Activated B cell treated with CpG ODN at 0.5 μM for 24 hours (primary cell): ENCODE results near the gene MOGAT1. TPM values are rescaled to one million over a fixed set of nuclear protein-coding genes. Genes with fewer than 3 reads are reported as not detected.

Experiments
- ATAC-seq: fragments of 200-7000 bp; cut with Tn5 transposase; one replicate; pipeline ENCODE4 v1.10.0; 2021; ENCODE audit warnings: low read depth, mild to moderate bottlenecking, moderate library complexity
- CTCF ChIA-PET: fragments of 350-600 bp; sonication (Branson Sonifier 250); formaldehyde crosslinking; loops from one replicate; lab custom pipeline; 2021; ENCODE audit warnings: antibody characterized with exemption; lab: Charles Lee
- POLR2A ChIA-PET: fragments of 350-600 bp; sonication (Branson Sonifier 250); formaldehyde crosslinking; loops from one replicate; lab custom pipeline; 2021; ENCODE audit warnings: antibody characterized with exemption; lab: Charles Lee
- DNase-seq: peaks from one replicate; pipeline ENCODE4 v3.0.0; 2022
- H3K27ac Mint-ChIP-seq: one replicate; pipeline ENCODE4 v1.8.0; 2020; ENCODE audit warnings: mixed read lengths
- H3K27me3 Mint-ChIP-seq: one replicate; pipeline ENCODE4 v1.8.0; 2021; ENCODE audit warnings: mixed read lengths
- H3K36me3 Mint-ChIP-seq: one replicate; pipeline ENCODE4 v1.8.0; 2021; ENCODE audit warnings: low read depth, mixed read lengths
- H3K4me1 Mint-ChIP-seq: one replicate; pipeline ENCODE4 v1.8.0; 2021; ENCODE audit warnings: mixed read lengths
- H3K4me3 Mint-ChIP-seq: one replicate; pipeline ENCODE4 v1.8.0; 2020; ENCODE audit warnings: mild to moderate bottlenecking, mixed read lengths
- H3K9me3 Mint-ChIP-seq: one replicate; pipeline ENCODE4 v1.8.0; 2020; ENCODE audit warnings: mixed read lengths
- intact Hi-C: fragments of 100-400 bp; cut with micrococcal nuclease; formaldehyde crosslinking; loops from one replicate; pipeline ENCODE4 v1.15.1; 2024
- total RNA-seq: library from RNA; stranded (reverse); gene quantifications from 2 replicates; pipeline ENCODE4 v1.2.3, GENCODE V29; 2022
- TF ChIP-seq, protein P1 (sequence below): fragments of 200-600 bp; IDR thresholded peaks from one replicate; pipeline ENCODE4 v1.8.0; 2022; ENCODE audit warnings: antibody characterized with exemption, mild to moderate bottlenecking

Gene MOGAT1
- total RNA-seq, 1 donor from 2014 or later: not detected

DNA sequence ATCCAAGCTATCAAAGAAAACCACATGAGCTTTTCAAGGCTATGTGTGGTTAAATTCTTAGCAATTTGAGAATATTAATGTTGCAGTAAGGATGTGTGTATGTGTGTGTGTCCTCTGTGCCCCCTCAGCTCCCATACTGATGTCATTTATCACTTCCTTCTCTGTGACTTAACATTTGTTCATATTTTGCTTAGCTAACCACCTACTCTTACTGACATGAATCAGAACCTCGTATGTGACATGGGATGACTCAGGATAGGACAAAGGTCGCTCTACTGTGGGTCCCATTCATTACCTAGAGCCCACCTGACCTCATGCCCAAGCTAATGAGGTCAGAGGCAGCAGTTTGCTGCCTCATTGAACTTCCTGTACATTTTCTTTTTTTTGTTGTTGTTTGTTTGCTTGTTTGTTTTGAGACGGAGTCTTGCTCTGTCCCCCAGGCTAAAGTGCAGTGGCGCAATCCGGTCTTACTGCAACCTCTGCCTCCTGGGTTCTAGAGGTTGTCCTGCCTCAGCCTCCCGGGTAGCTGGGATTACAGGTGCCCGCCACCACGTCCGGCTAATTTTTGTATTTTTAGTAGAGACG lies 36.3 kb downstream of the MOGAT1 start:
- H3K9me3 Mint-ChIP-seq: no peaks in the 10 kb centered on the region
- H3K27me3 Mint-ChIP-seq: peaks cover 18% of the 10 kb centered on the region
- CTCF ChIA-PET: interaction anchor here (0.6 to 7.4 kb wide), 16 partner anchors 8 to 264 kb away, joined by 3 to 94 read pairs (median 4); no protein-coding TSS in a partner anchor
- intact Hi-C loops: loop anchor here (1.0 to 5.0 kb wide), 5 partner anchors 17 to 232 kb away; no protein-coding TSS in a partner anchor
- H3K36me3 Mint-ChIP-seq: no peaks in the 10 kb centered on the region
- no peak overlapping the region for H3K27ac Mint-ChIP-seq
- ATAC-seq (peak; percentile 40), DNase-seq (no peak)
- POLR2A ChIA-PET: no interaction called here
- peaks cover 9% of the 10 kb centered on the region for H3K4me1 Mint-ChIP-seq
- TF ChIP-seq, protein P1, sequence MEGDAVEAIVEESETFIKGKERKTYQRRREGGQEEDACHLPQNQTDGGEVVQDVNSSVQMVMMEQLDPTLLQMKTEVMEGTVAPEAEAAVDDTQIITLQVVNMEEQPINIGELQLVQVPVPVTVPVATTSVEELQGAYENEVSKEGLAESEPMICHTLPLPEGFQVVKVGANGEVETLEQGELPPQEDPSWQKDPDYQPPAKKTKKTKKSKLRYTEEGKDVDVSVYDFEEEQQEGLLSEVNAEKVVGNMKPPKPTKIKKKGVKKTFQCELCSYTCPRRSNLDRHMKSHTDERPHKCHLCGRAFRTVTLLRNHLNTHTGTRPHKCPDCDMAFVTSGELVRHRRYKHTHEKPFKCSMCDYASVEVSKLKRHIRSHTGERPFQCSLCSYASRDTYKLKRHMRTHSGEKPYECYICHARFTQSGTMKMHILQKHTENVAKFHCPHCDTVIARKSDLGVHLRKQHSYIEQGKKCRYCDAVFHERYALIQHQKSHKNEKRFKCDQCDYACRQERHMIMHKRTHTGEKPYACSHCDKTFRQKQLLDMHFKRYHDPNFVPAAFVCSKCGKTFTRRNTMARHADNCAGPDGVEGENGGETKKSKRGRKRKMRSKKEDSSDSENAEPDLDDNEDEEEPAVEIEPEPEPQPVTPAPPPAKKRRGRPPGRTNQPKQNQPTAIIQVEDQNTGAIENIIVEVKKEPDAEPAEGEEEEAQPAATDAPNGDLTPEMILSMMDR: no peak
- H3K4me3 Mint-ChIP-seq: no peak overlapping the region

DNA sequence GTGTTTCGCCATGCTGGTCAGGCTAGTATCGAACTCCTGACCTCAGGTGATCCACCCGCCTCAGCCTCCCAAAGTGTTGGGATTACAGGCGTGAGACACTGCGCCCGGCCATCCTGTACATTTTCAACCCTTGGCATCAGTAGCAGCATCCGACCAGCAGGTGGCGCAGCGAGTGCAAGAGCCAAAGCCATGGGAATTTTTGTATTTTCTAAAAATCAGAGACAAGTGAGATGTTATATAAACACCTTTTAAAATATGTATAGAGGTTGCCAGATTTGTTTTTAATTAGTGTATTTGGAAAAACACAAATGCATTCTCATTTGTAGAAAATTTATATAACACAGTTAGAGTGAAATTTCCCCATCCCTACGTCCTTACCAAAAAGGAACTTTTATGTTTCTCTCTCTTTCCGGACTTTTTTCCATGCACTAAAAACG lies 36.8 kb downstream of the MOGAT1 start:
- ChIA-PET POLR2A (no interaction called here), CTCF (interaction anchor here (0.9 to 7.4 kb wide), 16 partner anchors 9 to 263 kb away, joined by 3 to 94 read pairs (median 4); no protein-coding TSS in a partner anchor)
- Mint-ChIP-seq H3K36me3 (no peaks in the 10 kb centered on the region), H3K27me3 (peaks cover 13% of the 10 kb centered on the region), H3K9me3 (no peaks in the 10 kb centered on the region), H3K27ac (no peak overlapping the region), H3K4me3 (no peak overlapping the region), H3K4me1 (peaks cover 9% of the 10 kb centered on the region)
- TF ChIP-seq, protein P1: peak; percentile 31
- intact Hi-C loops: loop anchor here (1.0 to 5.0 kb wide), 4 partner anchors 89 to 231 kb away; no protein-coding TSS in a partner anchor
- ATAC-seq (peak; percentile 72), DNase-seq (peak; percentile 66)

DNA sequence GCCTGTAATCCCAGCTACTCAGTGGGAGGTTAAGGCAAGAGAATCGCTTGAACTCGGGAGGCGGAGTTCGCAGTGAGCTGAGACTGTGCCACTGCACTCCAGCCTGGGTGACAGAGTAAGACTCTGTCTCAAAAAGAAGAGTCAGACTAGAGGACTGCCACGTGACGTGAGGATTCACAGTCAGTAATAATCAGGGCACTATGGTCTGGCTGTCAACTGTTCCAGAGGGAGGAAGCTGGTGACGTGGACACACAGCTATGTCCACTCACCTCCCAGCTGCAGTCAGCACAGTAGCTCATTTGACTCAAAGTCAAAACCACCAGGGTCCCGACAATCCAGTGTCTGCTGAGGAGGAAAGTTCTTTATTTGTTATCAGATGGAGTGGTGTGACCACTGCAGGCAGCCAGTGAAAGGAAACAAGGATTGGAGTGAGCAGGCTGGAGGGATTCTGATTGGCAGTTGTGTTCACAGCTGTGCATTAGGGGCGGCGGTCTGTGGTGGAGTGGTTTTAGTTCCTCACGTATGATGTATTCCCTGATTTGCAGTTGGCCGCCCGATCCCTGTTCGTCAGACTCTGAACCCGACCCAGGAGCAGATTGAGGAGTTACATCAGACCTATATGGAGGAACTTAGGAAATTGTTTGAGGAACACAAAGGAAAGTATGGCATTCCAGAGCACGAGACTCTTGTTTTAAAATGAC lies 37.9 kb downstream of the MOGAT1 start:
- ChIA-PET POLR2A (no interaction called here), CTCF (interaction anchor here (0.7 to 7.4 kb wide), 11 partner anchors 10 to 230 kb away, joined by 3 to 94 read pairs (median 5); no protein-coding TSS in a partner anchor)
- Mint-ChIP-seq H3K4me1 (peaks cover 9% of the 10 kb centered on the region), H3K27me3 (peaks cover 8% of the 10 kb centered on the region), H3K27ac (no peak overlapping the region), H3K9me3 (no peaks in the 10 kb centered on the region), H3K4me3 (no peak overlapping the region), H3K36me3 (no peaks in the 10 kb centered on the region)
- no peak for DNase-seq
- no peak for ATAC-seq
- intact Hi-C loops: loop anchor here (5.0 kb wide), 1 partner anchor 88 kb away; no protein-coding TSS in a partner anchor
- TF ChIP-seq, protein P1: no peak

DNA sequence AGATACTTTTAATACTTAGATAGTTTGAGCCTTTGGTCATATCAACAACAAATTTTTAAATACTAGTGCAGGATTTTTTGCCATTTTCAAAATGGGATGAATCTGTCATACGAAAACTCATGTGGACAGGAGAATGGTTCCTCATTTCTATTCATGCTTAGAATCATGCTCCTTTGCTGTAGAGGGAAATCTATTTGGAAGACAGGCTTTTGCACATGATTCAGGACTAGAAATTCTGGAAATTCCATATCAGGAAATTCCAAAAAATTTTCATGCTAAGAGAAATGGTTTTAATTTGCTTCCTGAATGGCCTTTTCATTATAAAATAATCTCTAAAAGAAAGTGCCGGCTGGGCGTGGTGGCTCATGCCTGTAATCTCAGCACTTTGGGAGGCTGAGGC lies 39.3 kb downstream of the MOGAT1 start:
- peaks cover 13% of the 10 kb centered on the region for H3K4me1 Mint-ChIP-seq
- DNase-seq (no peak), ATAC-seq (no peak)
- ChIA-PET CTCF (interaction anchor here (7.4 kb wide), 1 partner anchor 191 kb away, joined by 94 read pairs; no protein-coding TSS in a partner anchor), POLR2A (no interaction called here)
- TF ChIP-seq, protein P1: no peak
- H3K36me3 Mint-ChIP-seq: no peaks in the 10 kb centered on the region
- no peaks in the 10 kb centered on the region for H3K9me3 Mint-ChIP-seq
- no peak overlapping the region for H3K4me3 Mint-ChIP-seq
- H3K27me3 Mint-ChIP-seq: peaks cover 8% of the 10 kb centered on the region
- H3K27ac Mint-ChIP-seq: no peak overlapping the region
- intact Hi-C loops: no loop called here
